GM23338 (cell line): ENCODE results near the gene CHRDL1. TPM values are rescaled to one million over a fixed set of nuclear protein-coding genes. Genes with fewer than 3 reads are reported as not detected.

Source experiments
- ATAC-seq: fragments of 200-7000 bp; cut with Tn5 transposase; 3 replicates; pipeline ENCODE4 v1.9.1; 2020
- DNase-seq: peaks from one replicate; pipeline ENCODE4 v3.0.0-alpha.2; 2015; ENCODE audit warnings: low spot score
- H2AFZ ChIP-seq: fragments of 200-600 bp; sonication (generic); 2 replicates; pipeline ENCODE4 v1.8.0; 2016; ENCODE audit warnings: antibody characterized with exemption, mild to moderate bottlenecking, moderate library complexity
- H3F3A ChIP-seq: fragments of 200-600 bp; sonication (generic); replicated peaks from 2 replicates; pipeline ENCODE4 v1.8.0; 2017; ENCODE audit warnings: antibody characterized with exemption, mixed run types, low read depth
- H3K27ac ChIP-seq: fragments of 200-600 bp; sonication (generic); 2 replicates; pipeline ENCODE4 v1.6.1; 2016; ENCODE audit warnings: low read depth
- H3K27me3 ChIP-seq: fragments of 200-600 bp; sonication (generic); 2 replicates; pipeline ENCODE4 v1.8.0; 2016; ENCODE audit warnings: mild to moderate bottlenecking, mixed run types, moderate library complexity; ENCODE audit not compliant: insufficient read depth
- H3K36me3 ChIP-seq: fragments of 200-600 bp; sonication (generic); 2 replicates; pipeline ENCODE4 v1.8.0; 2016; ENCODE audit warnings: mild to moderate bottlenecking; ENCODE audit not compliant: insufficient read depth
- H3K4me1 ChIP-seq: fragments of 200-600 bp; sonication (generic); 2 replicates; pipeline ENCODE4 v1.8.0; 2016; ENCODE audit warnings: mild to moderate bottlenecking, moderate library complexity; ENCODE audit not compliant: insufficient read depth
- H3K4me2 ChIP-seq: fragments of 200-600 bp; sonication (generic); 2 replicates; pipeline ENCODE4 v1.7.1; 2017; ENCODE audit warnings: mixed run types
- H3K4me3 ChIP-seq: fragments of 200-600 bp; sonication (generic); 2 replicates; pipeline ENCODE4 v1.6.1; 2016; ENCODE audit warnings: mixed run types
- H3K79me2 ChIP-seq: fragments of 200-600 bp; sonication (generic); replicated peaks from 2 replicates; pipeline ENCODE4 v1.8.0; 2017; ENCODE audit warnings: mild to moderate bottlenecking; ENCODE audit not compliant: insufficient read depth
- H3K9me2 ChIP-seq: fragments of 200-600 bp; sonication (generic); 2 replicates; pipeline ENCODE4 v1.8.0; 2017; ENCODE audit not compliant: insufficient read depth
- H4K20me1 ChIP-seq: fragments of 200-600 bp; sonication (generic); replicated peaks from 2 replicates; pipeline ENCODE4 v1.8.0; 2017; ENCODE audit warnings: mild to moderate bottlenecking; ENCODE audit not compliant: insufficient read depth
- H3K27ac Mint-ChIP-seq: 2 replicates; pipeline ENCODE4 v1.8.0; 2020; ENCODE audit warnings: inconsistent platforms, mild to moderate bottlenecking, moderate library complexity, mixed read lengths
- H3K27me3 Mint-ChIP-seq: 3 replicates; pipeline ENCODE4 v1.8.0; 2022; ENCODE audit warnings: low read depth, mild to moderate bottlenecking, moderate library complexity, mixed read lengths, inconsistent platforms; ENCODE audit not compliant: insufficient read depth, poor library complexity
- H3K36me3 Mint-ChIP-seq: 3 replicates; pipeline ENCODE4 v1.8.0; 2021; ENCODE audit warnings: low read depth, mild to moderate bottlenecking, inconsistent platforms, moderate library complexity, mixed read lengths
- H3K4me1 Mint-ChIP-seq: 3 replicates; pipeline ENCODE4 v1.8.0; 2020; ENCODE audit warnings: mild to moderate bottlenecking, inconsistent platforms, mixed read lengths
- H3K4me3 Mint-ChIP-seq: 3 replicates; pipeline ENCODE4 v1.8.0; 2021; ENCODE audit warnings: moderate library complexity, mild to moderate bottlenecking, inconsistent platforms, mixed read lengths
- H3K9me3 Mint-ChIP-seq: 3 replicates; pipeline ENCODE4 v1.8.0; 2020; ENCODE audit warnings: moderate library complexity, mild to moderate bottlenecking, inconsistent platforms, mixed read lengths
- CTCF ChIP-seq, 2 experiments: fragments of 200-600 bp in 1 of 2; sonication (generic) in 1 of 2; conservative IDR thresholded peaks; 2 replicates each; pipeline versions ENCODE4 v1.5.1 to v1.6.1; 2016 to 2017; ENCODE audit warnings: antibody characterized with exemption in 2 of 2, low read depth in 2 of 2, mild to moderate bottlenecking in 2 of 2, moderate library complexity in 1 of 2
- ETS1 ChIP-seq: IDR thresholded peaks from 2 replicates; pipeline ENCODE4 v1.6.1; 2016; ENCODE audit warnings: antibody characterized with exemption
- EZH2 ChIP-seq: fragments of 200-600 bp; sonication (generic); IDR thresholded peaks from one replicate; pipeline ENCODE4 v1.8.0; 2017; ENCODE audit warnings: antibody characterized with exemption, mild to moderate bottlenecking, low read depth; ENCODE audit not compliant: unreplicated experiment
- EZH2phosphoT487 ChIP-seq: fragments of 200-600 bp; sonication (generic); IDR thresholded peaks from one replicate; pipeline ENCODE4 v1.8.1; 2018; ENCODE audit warnings: antibody characterized with exemption; ENCODE audit not compliant: unreplicated experiment
- JUNB ChIP-seq: IDR thresholded peaks from one replicate; pipeline ENCODE4 v1.6.1; 2016; ENCODE audit warnings: antibody characterized with exemption; ENCODE audit not compliant: unreplicated experiment
- NANOG ChIP-seq: IDR thresholded peaks from 2 replicates; pipeline ENCODE4 v1.6.1; 2016; ENCODE audit warnings: antibody characterized with exemption, borderline replicate concordance
- POLR2AphosphoS5 ChIP-seq: IDR thresholded peaks from 2 replicates; pipeline ENCODE4 v1.6.1; 2016; ENCODE audit warnings: antibody characterized with exemption, low read depth
- REST ChIP-seq: IDR thresholded peaks from one replicate; pipeline ENCODE4 v1.6.1; 2018; ENCODE audit warnings: antibody characterized with exemption; ENCODE audit not compliant: unreplicated experiment
- STAT1 ChIP-seq: IDR thresholded peaks from one replicate; pipeline ENCODE4 v1.6.1; 2016; ENCODE audit warnings: antibody characterized with exemption; ENCODE audit not compliant: unreplicated experiment
- ZNF114 ChIP-seq: fragments of 250-450 bp; sonication (Bioruptor Pico); IDR thresholded peaks from 2 replicates; pipeline ENCODE4 v1.5.0; 2020; ENCODE audit warnings: mild to moderate bottlenecking, moderate library complexity
- ZNF331 ChIP-seq: fragments of 250-450 bp; sonication (Bioruptor Pico); IDR thresholded peaks from 2 replicates; pipeline ENCODE4 v1.5.0; 2020; ENCODE audit warnings: low read depth, mild to moderate bottlenecking, moderate library complexity
- polyA plus RNA-seq: library from polyadenylated mRNA; unstranded; fragments of >200 nt; fragmentation: Nextera tagmentation; extraction: Ambion mirVana; gene quantifications from 2 replicates; pipeline ENCODE4 v1.2.1, GENCODE V29; 2016
- total RNA-seq: library from RNA; depleted of rRNA; stranded (reverse); fragments of >200 nt; shearing (Covaris generic); gene quantifications from 2 replicates; pipeline ENCODE4 v1.2.3, GENCODE V29; 2014

The CHRDL1 gene
- total and polyA plus RNA-seq, 2 experiments from 2014 or later = 3.6 to 9.8 TPM

GRCh38 chrX:110758781-110759422 is 36.7 kb downstream of the CHRDL1 start (continued):
- TF ChIP-seq REST (no peak), POLR2AphosphoS5 (no peak), STAT1 (no peak), ZNF331 (CRISPR knock-in tag) (no peak), CTCF (conservative IDR thresholded peaks at IDR 0.05; ENCODE audit: low read depth in 2 of 2) (no peak)

- no peak overlapping the region for H3K4me3 ChIP-seq
- H3K9me2 ChIP-seq = no peaks in the 10 kb centered on the region
- no peaks in the 10 kb centered on the region for H3K27me3 ChIP-seq
- Mint-ChIP-seq H3K9me3 (no peaks in the 10 kb centered on the region), H3K4me3 (no peak overlapping the region), H3K4me1 (peaks cover under 1% of the 10 kb centered on the region; the same call in 1 of the 3 replicates), H3K27ac (no peak overlapping the region), H3K36me3 (no peaks in the 10 kb centered on the region; the same call in 2 of the 3 replicates), H3K27me3 (no peaks in the 10 kb centered on the region)
- DNase-seq (no peak), ATAC-seq (no peak)
- H3K27ac ChIP-seq = no peak overlapping the region
- H3K4me2 ChIP-seq = no peak overlapping the region
- no peaks in the 10 kb centered on the region for H3K79me2 ChIP-seq
- H3F3A ChIP-seq = no peaks in the 10 kb centered on the region
- no peak overlapping the region for H2AFZ ChIP-seq
- no peaks in the 10 kb centered on the region for H3K4me1 ChIP-seq
- no peaks in the 10 kb centered on the region for H3K36me3 ChIP-seq
- H4K20me1 ChIP-seq = no peaks in the 10 kb centered on the region
- TF ChIP-seq STAT1 (no peak), EZH2 (no peak), NANOG (no peak), ZNF114 (CRISPR knock-in tag) (no peak), JUNB (no peak), EZH2phosphoT487 (no peak), CTCF (conservative IDR thresholded peaks at IDR 0.05; ENCODE audit: low read depth in 2 of 2) (no peak), POLR2AphosphoS5 (no peak), REST (no peak), ETS1 (no peak)
Observed at GRCh38 chrX:110755611-110756010, 40.0 kb downstream of the CHRDL1 start.
